IPS DF 6.9 (cell line): Measurements from ENCODE around the gene FREM2.

Experiments
- DNase-seq: peaks from one replicate; pipeline ENCODE4 v3.0.0-alpha.2; 2013; ENCODE audit warnings: low read depth, low spot score
- H3K27ac ChIP-seq: one replicate; pipeline ENCODE4 v1.5.1; 2013; ENCODE audit warnings: low read length, control low read depth
- H3K27me3 ChIP-seq: 2 replicates; pipeline ENCODE4 v1.6.1; 2013; ENCODE audit warnings: mild to moderate bottlenecking, low read length; ENCODE audit not compliant: control insufficient read depth, insufficient read depth
- H3K36me3 ChIP-seq: 2 replicates; pipeline ENCODE4 v1.6.1; 2013; ENCODE audit warnings: low read length; ENCODE audit not compliant: control insufficient read depth, insufficient read depth
- H3K4me1 ChIP-seq: 2 replicates; pipeline ENCODE4 v1.6.1; 2013; ENCODE audit warnings: low read length; ENCODE audit not compliant: control insufficient read depth, insufficient read depth
- H3K4me3 ChIP-seq: 2 replicates; pipeline ENCODE4 v1.5.1; 2013; ENCODE audit warnings: mild to moderate bottlenecking, low read length
- H3K9me3 ChIP-seq: 2 replicates; pipeline ENCODE4 v1.6.1; 2013; ENCODE audit warnings: low read length, inconsistent platforms; ENCODE audit not compliant: control insufficient read depth, insufficient read depth
- WGBS: extraction: QIAGEN DNeasy Blood & Tissue Kit; methylation state at CpG from one replicate; pipeline ENCODE4 v1.1.7; 2013; ENCODE audit warnings: mixed read lengths, missing lambda C conversion rate; ENCODE audit not compliant: insufficient read length, insufficient coverage; 5-methylcytosine and 5-hydroxymethylcytosine counted together

FREM2 gene

DNA sequence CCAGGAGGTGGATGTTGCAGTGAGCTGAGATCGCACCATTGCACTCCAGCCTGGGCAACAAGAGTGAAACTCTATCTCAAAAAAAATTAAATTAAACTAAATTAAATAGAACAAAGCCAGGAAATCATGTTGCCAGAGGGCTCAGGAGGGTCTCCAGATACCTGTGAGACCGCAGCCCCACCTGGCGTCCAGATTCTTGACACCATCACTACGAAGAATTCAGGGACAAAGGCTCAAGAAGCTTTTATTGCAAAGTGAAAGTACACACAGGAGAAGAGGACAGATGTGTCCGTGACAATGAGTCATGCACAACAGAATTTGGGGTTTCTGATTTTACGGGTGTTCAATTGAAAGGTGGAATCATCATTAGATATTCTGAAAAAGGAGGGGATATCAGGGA is 227.2 kb downstream of the FREM2 start:
- Histone ChIP-seq H3K4me3 (no peak overlapping the region), H3K4me1 (no peaks in the 10 kb centered on the region), H3K27me3 (no peaks in the 10 kb centered on the region), H3K36me3 (no peaks in the 10 kb centered on the region), H3K9me3 (no peaks in the 10 kb centered on the region), H3K27ac (no peak overlapping the region)
- DNase-seq, result no peak
- no CpG with 5 or more reads among the region's 6 CpGs for WGBS

DNA sequence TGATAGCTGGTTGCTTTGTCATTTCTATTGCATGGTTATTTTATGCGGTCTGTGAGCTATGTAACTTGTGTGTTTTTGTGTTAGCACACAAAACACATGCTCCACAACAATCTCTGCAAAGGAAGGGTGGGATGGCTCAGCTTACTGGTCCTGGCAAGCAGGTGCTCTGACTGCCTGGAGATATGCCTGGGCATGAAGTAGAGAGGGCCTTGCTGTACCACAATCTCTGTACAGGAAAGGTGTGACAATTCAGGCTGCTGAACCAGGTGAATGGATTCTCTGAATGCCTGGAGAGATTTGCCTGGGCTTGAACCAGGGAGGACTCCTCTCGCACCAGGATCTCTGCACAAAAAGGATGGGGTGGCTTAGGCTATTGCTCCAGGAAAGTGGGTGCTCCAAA is 234.2 kb downstream of the FREM2 start:
- no peak for DNase-seq
- no peaks in the 10 kb centered on the region for H3K4me1 ChIP-seq
- no peak overlapping the region for H3K4me3 ChIP-seq
- H3K36me3 ChIP-seq, result no peaks in the 10 kb centered on the region
- no peaks in the 10 kb centered on the region for H3K9me3 ChIP-seq
- H3K27ac ChIP-seq, result no peak overlapping the region
- H3K27me3 ChIP-seq, result no peaks in the 10 kb centered on the region
- WGBS, result no CpG with 5 or more reads among the region's 2 CpGs

DNA sequence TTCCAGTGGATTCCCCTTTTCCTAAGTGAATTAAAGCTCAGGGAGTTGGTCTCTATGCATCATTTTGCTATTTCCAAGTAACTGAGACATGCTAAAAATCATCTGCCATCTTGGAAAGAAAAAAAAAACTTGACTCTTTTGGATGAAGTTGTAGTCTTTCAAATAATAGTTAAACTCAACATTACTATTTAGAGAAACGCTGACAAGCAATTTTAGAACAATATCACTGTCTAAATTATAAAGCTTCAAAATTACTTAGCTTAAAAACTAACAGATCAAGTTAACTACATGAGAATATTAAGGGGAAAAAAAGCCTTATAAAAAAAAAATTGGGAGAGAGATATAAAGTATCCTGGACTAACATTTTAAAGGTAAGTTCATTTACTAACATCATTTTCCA is 235.3 kb downstream of the FREM2 start:
- Histone ChIP-seq H3K4me3 (no peak overlapping the region), H3K27ac (no peak overlapping the region), H3K4me1 (no peaks in the 10 kb centered on the region), H3K36me3 (no peaks in the 10 kb centered on the region), H3K27me3 (no peaks in the 10 kb centered on the region), H3K9me3 (no peaks in the 10 kb centered on the region)
- no CpG with 5 or more reads among the region's 1 CpG for WGBS
- DNase-seq, result no peak

DNA sequence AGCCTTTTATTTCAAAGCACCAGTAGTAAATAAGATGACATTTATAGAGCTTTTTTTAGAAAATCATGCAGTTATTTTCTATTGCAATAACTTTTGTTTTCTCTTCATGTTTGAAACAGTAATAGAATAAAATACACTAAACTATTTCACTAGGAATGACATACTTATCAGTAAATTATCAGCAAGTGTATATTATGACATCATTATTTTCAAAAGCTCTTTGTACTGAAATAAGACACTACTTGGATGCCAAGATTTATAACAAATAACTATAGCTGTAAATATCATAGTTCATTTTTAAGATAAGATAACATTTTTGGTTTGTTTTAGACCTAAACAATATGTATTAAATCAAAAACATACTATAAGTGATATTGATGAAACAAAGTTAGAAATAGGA is 246.9 kb downstream of the FREM2 start:
- H3K4me1 ChIP-seq, result no peaks in the 10 kb centered on the region
- H3K9me3 ChIP-seq, result no peaks in the 10 kb centered on the region
- H3K27ac ChIP-seq, result no peak overlapping the region
- no peak for DNase-seq
- H3K4me3 ChIP-seq, result no peak overlapping the region
- H3K36me3 ChIP-seq, result no peaks in the 10 kb centered on the region
- no peaks in the 10 kb centered on the region for H3K27me3 ChIP-seq
